HL-60 (cell line): ENCODE results near the gene DERL2.

Experiments
- DNase-seq, 2 experiments: peaks; one replicate each; pipeline ENCODE4 v3.0.0-alpha.2; 2010 to 2020; ENCODE audit warnings: low read depth in 1 of 2, low spot score in 1 of 2
- H3K27ac ChIP-seq: fragments of 250-450 bp; sonication (Bioruptor Pico); replicated peaks from 2 replicates; pipeline ENCODE4 v1.5.1; 2020; ENCODE audit warnings: mild to moderate bottlenecking, moderate library complexity
- H3K27me3 ChIP-seq: fragments of 250-450 bp; sonication (Bioruptor Pico); 2 replicates; pipeline ENCODE4 v1.5.1; 2021; ENCODE audit warnings: mild to moderate bottlenecking, moderate library complexity; ENCODE audit not compliant: insufficient read depth, poor library complexity, severe bottlenecking
- H3K4me3 ChIP-seq: replicated peaks from 2 replicates; pipeline ENCODE4 v1.5.1; 2011; ENCODE audit warnings: mild to moderate bottlenecking, control low read depth, low read length; ENCODE audit not compliant: insufficient read depth
- GABPA ChIP-seq: IDR thresholded peaks from 2 replicates; pipeline ENCODE4 v1.6.1; 2012; ENCODE audit warnings: low read depth
- POLR2AphosphoS5 ChIP-seq: IDR thresholded peaks from 2 replicates; pipeline ENCODE4 v1.6.1; 2012; ENCODE audit warnings: low read depth
- SPI1 ChIP-seq: IDR thresholded peaks from 2 replicates; pipeline ENCODE4 v1.6.1; 2012; ENCODE audit warnings: low read depth, mild to moderate bottlenecking, borderline replicate concordance
- TF ChIP-seq, protein P1 (sequence below): IDR thresholded peaks from 2 replicates; pipeline ENCODE4 v1.6.1; 2012; ENCODE audit warnings: low read depth; ENCODE audit not compliant: insufficient replicate concordance
- TF ChIP-seq, protein P2 (sequence below): IDR thresholded peaks from one replicate; pipeline ENCODE4 v1.5.1; 2011; ENCODE audit warnings: low read length, control low read depth, inconsistent platforms; ENCODE audit not compliant: insufficient read depth

DERL2 gene

DNA sequence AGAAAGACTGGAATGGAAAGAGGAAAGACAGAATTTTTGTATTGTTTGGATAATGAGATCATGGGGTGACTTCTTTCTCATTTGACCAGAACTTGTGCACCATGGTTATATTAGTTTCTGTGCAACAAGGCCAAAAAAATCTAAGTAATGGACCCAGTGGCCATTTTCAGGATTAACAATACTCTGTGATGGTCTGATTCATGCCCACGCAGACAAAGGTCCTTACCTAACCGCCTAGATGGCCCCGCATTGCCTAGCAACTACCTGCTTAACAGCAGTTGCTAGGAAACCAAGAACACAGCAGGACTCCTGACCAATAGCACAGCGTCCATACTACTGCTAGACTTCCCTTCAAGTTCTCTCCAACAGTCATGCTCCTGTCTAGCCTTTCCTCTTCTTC, 22.8 kb upstream of the DERL2 start:
- TF ChIP-seq POLR2AphosphoS5 (no peak), SPI1 (no peak), GABPA (no peak)
- TF ChIP-seq, protein P1, sequence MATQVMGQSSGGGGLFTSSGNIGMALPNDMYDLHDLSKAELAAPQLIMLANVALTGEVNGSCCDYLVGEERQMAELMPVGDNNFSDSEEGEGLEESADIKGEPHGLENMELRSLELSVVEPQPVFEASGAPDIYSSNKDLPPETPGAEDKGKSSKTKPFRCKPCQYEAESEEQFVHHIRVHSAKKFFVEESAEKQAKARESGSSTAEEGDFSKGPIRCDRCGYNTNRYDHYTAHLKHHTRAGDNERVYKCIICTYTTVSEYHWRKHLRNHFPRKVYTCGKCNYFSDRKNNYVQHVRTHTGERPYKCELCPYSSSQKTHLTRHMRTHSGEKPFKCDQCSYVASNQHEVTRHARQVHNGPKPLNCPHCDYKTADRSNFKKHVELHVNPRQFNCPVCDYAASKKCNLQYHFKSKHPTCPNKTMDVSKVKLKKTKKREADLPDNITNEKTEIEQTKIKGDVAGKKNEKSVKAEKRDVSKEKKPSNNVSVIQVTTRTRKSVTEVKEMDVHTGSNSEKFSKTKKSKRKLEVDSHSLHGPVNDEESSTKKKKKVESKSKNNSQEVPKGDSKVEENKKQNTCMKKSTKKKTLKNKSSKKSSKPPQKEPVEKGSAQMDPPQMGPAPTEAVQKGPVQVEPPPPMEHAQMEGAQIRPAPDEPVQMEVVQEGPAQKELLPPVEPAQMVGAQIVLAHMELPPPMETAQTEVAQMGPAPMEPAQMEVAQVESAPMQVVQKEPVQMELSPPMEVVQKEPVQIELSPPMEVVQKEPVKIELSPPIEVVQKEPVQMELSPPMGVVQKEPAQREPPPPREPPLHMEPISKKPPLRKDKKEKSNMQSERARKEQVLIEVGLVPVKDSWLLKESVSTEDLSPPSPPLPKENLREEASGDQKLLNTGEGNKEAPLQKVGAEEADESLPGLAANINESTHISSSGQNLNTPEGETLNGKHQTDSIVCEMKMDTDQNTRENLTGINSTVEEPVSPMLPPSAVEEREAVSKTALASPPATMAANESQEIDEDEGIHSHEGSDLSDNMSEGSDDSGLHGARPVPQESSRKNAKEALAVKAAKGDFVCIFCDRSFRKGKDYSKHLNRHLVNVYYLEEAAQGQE, result no peak
- TF ChIP-seq, protein P2, sequence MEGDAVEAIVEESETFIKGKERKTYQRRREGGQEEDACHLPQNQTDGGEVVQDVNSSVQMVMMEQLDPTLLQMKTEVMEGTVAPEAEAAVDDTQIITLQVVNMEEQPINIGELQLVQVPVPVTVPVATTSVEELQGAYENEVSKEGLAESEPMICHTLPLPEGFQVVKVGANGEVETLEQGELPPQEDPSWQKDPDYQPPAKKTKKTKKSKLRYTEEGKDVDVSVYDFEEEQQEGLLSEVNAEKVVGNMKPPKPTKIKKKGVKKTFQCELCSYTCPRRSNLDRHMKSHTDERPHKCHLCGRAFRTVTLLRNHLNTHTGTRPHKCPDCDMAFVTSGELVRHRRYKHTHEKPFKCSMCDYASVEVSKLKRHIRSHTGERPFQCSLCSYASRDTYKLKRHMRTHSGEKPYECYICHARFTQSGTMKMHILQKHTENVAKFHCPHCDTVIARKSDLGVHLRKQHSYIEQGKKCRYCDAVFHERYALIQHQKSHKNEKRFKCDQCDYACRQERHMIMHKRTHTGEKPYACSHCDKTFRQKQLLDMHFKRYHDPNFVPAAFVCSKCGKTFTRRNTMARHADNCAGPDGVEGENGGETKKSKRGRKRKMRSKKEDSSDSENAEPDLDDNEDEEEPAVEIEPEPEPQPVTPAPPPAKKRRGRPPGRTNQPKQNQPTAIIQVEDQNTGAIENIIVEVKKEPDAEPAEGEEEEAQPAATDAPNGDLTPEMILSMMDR, result no peak
- no peak overlapping the region for H3K4me3 ChIP-seq
- no peak for DNase-seq
- H3K27me3 ChIP-seq, result no peaks in the 10 kb centered on the region
- H3K27ac ChIP-seq, result no peak overlapping the region

- H3K27ac ChIP-seq, result no peak overlapping the region
- DNase-seq, result no peak
- no peaks in the 10 kb centered on the region for H3K27me3 ChIP-seq
- TF ChIP-seq, protein P2, result no peak
- no peak overlapping the region for H3K4me3 ChIP-seq
These were observed 20.3 kb upstream of the DERL2 start for GRCh38 chr17:5506307-5506706.

- no peak for TF ChIP-seq SPI1
- no peak for TF ChIP-seq GABPA
- TF ChIP-seq, protein P1, result no peak
- TF ChIP-seq, protein P2, result no peak
- TF ChIP-seq POLR2AphosphoS5, result no peak
- no peak for DNase-seq
- Histone ChIP-seq H3K27ac (no peak overlapping the region), H3K4me3 (no peak overlapping the region), H3K27me3 (no peaks in the 10 kb centered on the region)
These were observed 16.6 kb upstream of the DERL2 start for GRCh38 chr17:5502552-5502951.

- Histone ChIP-seq H3K4me3 (no peak overlapping the region), H3K27ac (no peak overlapping the region), H3K27me3 (no peaks in the 10 kb centered on the region)
- TF ChIP-seq POLR2AphosphoS5 (no peak), GABPA (no peak), SPI1 (no peak)
- TF ChIP-seq, protein P1, result no peak
- TF ChIP-seq, protein P2, result no peak
- DNase-seq, result no peak
These were observed 15.7 kb upstream of the DERL2 start for GRCh38 chr17:5501685-5502084.
